WTC11 (cell line): ENCODE data around the gene FRS2. TPM values are rescaled to one million over a fixed set of nuclear protein-coding genes. Genes with fewer than 3 reads are reported as not detected.
A peak's percentile ranks its signal among the peaks of the same experiment; 100 is the strongest.

Experiments used
- ATAC-seq: fragments of 200-7000 bp; cut with Tn5 transposase; 2 replicates; pipeline ENCODE4 v1.10.0; 2021; ENCODE audit warnings: mild to moderate bottlenecking, moderate library complexity
- CTCF ChIA-PET: fragments of 300-600 bp; sonication (Branson Sonifier 250); formaldehyde crosslinking; loops from one replicate; lab custom pipeline; 2021; ENCODE audit warnings: antibody characterized with exemption; lab: Charles Lee
- POLR2A ChIA-PET: fragments of 350-600 bp; sonication (Branson Sonifier 250); formaldehyde crosslinking; loops from one replicate; lab custom pipeline; 2021; ENCODE audit warnings: antibody characterized with exemption; lab: Charles Lee
- DNase-seq: peaks from one replicate; pipeline ENCODE4 v3.0.0; 2021; ENCODE audit warnings: low spot score
- H3K27ac Mint-ChIP-seq: 2 replicates; pipeline ENCODE4 v1.8.0; 2021; ENCODE audit warnings: mixed read lengths
- H3K27me3 Mint-ChIP-seq: 2 replicates; pipeline ENCODE4 v1.8.0; 2021; ENCODE audit warnings: low read depth, mild to moderate bottlenecking, moderate library complexity, mixed read lengths
- H3K36me3 Mint-ChIP-seq: 2 replicates; pipeline ENCODE4 v1.8.0; 2021; ENCODE audit warnings: mixed read lengths
- H3K4me1 Mint-ChIP-seq: 2 replicates; pipeline ENCODE4 v1.8.0; 2022; ENCODE audit warnings: mixed read lengths
- H3K4me3 Mint-ChIP-seq: 2 replicates; pipeline ENCODE4 v1.8.0; 2021; ENCODE audit warnings: mild to moderate bottlenecking, moderate library complexity, mixed read lengths
- H3K9me3 Mint-ChIP-seq: 2 replicates; pipeline ENCODE4 v1.8.0; 2021; ENCODE audit warnings: mixed read lengths
- CBFB ChIP-seq: sonication (generic); formaldehyde crosslinking; IDR thresholded peaks from 2 replicates; pipeline ENCODE4 v1.8.1; 2022; ENCODE audit warnings: mild to moderate bottlenecking, low read depth, missing genetic modification reagents
- CDX4 ChIP-seq: fragments of 250-450 bp; sonication (Bioruptor Pico); IDR thresholded peaks from 2 replicates; pipeline ENCODE4 v1.9.0; 2021; ENCODE audit warnings: moderate library complexity, mild to moderate bottlenecking, inconsistent platforms, borderline replicate concordance
- CREB1 ChIP-seq: sonication (generic); formaldehyde crosslinking; IDR thresholded peaks from 2 replicates; pipeline ENCODE4 v1.8.0; 2023; ENCODE audit warnings: mild to moderate bottlenecking, missing genetic modification reagents
- CTCF ChIP-seq: fragments of 200-600 bp; IDR thresholded peaks from 2 replicates; pipeline ENCODE4 v1.8.0; 2022; ENCODE audit warnings: antibody characterized with exemption
- EMX1 ChIP-seq: fragments of 250-450 bp; sonication (Bioruptor Pico); IDR thresholded peaks from 2 replicates; pipeline ENCODE4 v1.8.0; 2021; ENCODE audit warnings: mild to moderate bottlenecking
- FOXJ3 ChIP-seq: sonication (generic); formaldehyde crosslinking; IDR thresholded peaks from 2 replicates; pipeline ENCODE4 v1.9.0; 2021; ENCODE audit warnings: missing genetic modification reagents, mild to moderate bottlenecking, borderline replicate concordance
- GRHL2 ChIP-seq: fragments of 250-450 bp; sonication (Bioruptor Pico); IDR thresholded peaks from 2 replicates; pipeline ENCODE4 v1.8.0; 2022; ENCODE audit warnings: mild to moderate bottlenecking, moderate library complexity; ENCODE audit not compliant: insufficient replicate concordance, severe bottlenecking
- GTF2I ChIP-seq: fragments of 250-450 bp; sonication (Bioruptor Pico); conservative IDR thresholded peaks from 2 replicates; pipeline ENCODE4 v1.4.0; 2021; ENCODE audit warnings: mild to moderate bottlenecking
- JAZF1 ChIP-seq: fragments of 250-450 bp; sonication (Bioruptor Pico); IDR thresholded peaks from 2 replicates; pipeline ENCODE4 v1.9.0; 2021; ENCODE audit warnings: moderate library complexity, mild to moderate bottlenecking, inconsistent platforms
- MYBL2 ChIP-seq: sonication (generic); formaldehyde crosslinking; IDR thresholded peaks from 2 replicates; pipeline ENCODE4 v1.8.1; 2023; ENCODE audit warnings: mild to moderate bottlenecking, moderate library complexity, missing genetic modification reagents
- PREB ChIP-seq: sonication (generic); formaldehyde crosslinking; IDR thresholded peaks from 2 replicates; pipeline ENCODE4 v1.8.1; 2022; ENCODE audit warnings: mild to moderate bottlenecking, missing genetic modification reagents, moderate library complexity, borderline replicate concordance
- RORB ChIP-seq: fragments of 250-450 bp; sonication (Bioruptor Pico); IDR thresholded peaks from 2 replicates; pipeline ENCODE4 v1.9.0; 2021; ENCODE audit warnings: mild to moderate bottlenecking
- SMAD3 ChIP-seq: sonication (generic); formaldehyde crosslinking; IDR thresholded peaks from 2 replicates; pipeline ENCODE4 v1.8.0; 2022; ENCODE audit warnings: missing genetic modification reagents, mild to moderate bottlenecking, borderline replicate concordance
- SP1 ChIP-seq: sonication (generic); formaldehyde crosslinking; conservative IDR thresholded peaks from 2 replicates; pipeline ENCODE4 v1.8.1; 2022; ENCODE audit warnings: missing genetic modification reagents
- TCF7 ChIP-seq: sonication (generic); formaldehyde crosslinking; IDR thresholded peaks from 2 replicates; pipeline ENCODE4 v1.8.0; 2022; ENCODE audit warnings: mild to moderate bottlenecking, low read depth, missing genetic modification reagents, moderate library complexity
- TEAD1 ChIP-seq: sonication (generic); formaldehyde crosslinking; IDR thresholded peaks from 2 replicates; pipeline ENCODE4 v1.8.0; 2022; ENCODE audit warnings: mild to moderate bottlenecking, missing genetic modification reagents
- TEAD4 ChIP-seq: sonication (generic); formaldehyde crosslinking; IDR thresholded peaks from 2 replicates; pipeline ENCODE4 v1.8.0; 2022; ENCODE audit warnings: mild to moderate bottlenecking, missing genetic modification reagents
- TP53 ChIP-seq: sonication (generic); formaldehyde crosslinking; IDR thresholded peaks from 2 replicates; pipeline ENCODE4 v1.8.1; 2023; ENCODE audit warnings: mild to moderate bottlenecking, missing genetic modification reagents
- USF1 ChIP-seq: sonication (generic); formaldehyde crosslinking; IDR thresholded peaks from 2 replicates; pipeline ENCODE4 v1.8.0; 2022; ENCODE audit warnings: mild to moderate bottlenecking, missing genetic modification reagents
- ZNF219 ChIP-seq: sonication (generic); formaldehyde crosslinking; IDR thresholded peaks from 2 replicates; pipeline ENCODE4 v1.8.0; 2023; ENCODE audit warnings: missing genetic modification reagents, mild to moderate bottlenecking, borderline replicate concordance
- ZNF416 ChIP-seq: fragments of 250-450 bp; sonication (Bioruptor Pico); IDR thresholded peaks from 2 replicates; pipeline ENCODE4 v1.9.0; 2021; ENCODE audit warnings: mild to moderate bottlenecking, inconsistent platforms
- ZSCAN18 ChIP-seq: fragments of 250-450 bp; sonication (Bioruptor Pico); IDR thresholded peaks from 2 replicates; pipeline ENCODE4 v2.1.2; 2022; ENCODE audit warnings: mild to moderate bottlenecking, moderate library complexity
- total RNA-seq: library from RNA; stranded (reverse); gene quantifications from 3 replicates; pipeline ENCODE4 v1.2.3, GENCODE V29; 2021

The FRS2 gene
- total RNA-seq, 1 experiment from 2014 or later = 26.1 TPM

- Mint-ChIP-seq H3K4me3 (no peak within 1 kb of the TSS), H3K27ac (no peak within 1 kb of the TSS), H3K4me1 (peaks cover 3% of the 10 kb centered on the region; the same call in 1 of the 2 replicates), H3K9me3 (no peaks in the 10 kb centered on the region), H3K36me3 (no peaks in the 10 kb centered on the region)
- POLR2A ChIA-PET = no interaction called here
- DNase-seq = no peak
- TF ChIP-seq FOXJ3 (CRISPR knock-in tag) (no peak), TCF7 (CRISPR knock-in tag) (no peak), TEAD4 (no peak), CBFB (CRISPR knock-in tag) (no peak), ZSCAN18 (no peak), RORB (CRISPR knock-in tag) (no peak), USF1 (no peak), JAZF1 (no peak), TP53 (no peak), CREB1 (CRISPR knock-in tag) (no peak), TEAD1 (no peak), SP1 (CRISPR knock-in tag) (no peak), GRHL2 (CRISPR knock-in tag) (no peak), CDX4 (no peak), CTCF (no peak), EMX1 (no peak), SMAD3 (no peak), ZNF219 (CRISPR knock-in tag) (no peak)
- TF ChIP-seq, all 79 proteins: peak for 0
- peak; percentile 48 for ATAC-seq
- peaks cover 3% of the 10 kb centered on the region; the same call in 1 of the 2 replicates for H3K27me3 Mint-ChIP-seq
- CTCF ChIA-PET = interaction anchor here (0.6 to 1.8 kb wide), 3 partner anchors 20 to 254 kb away, joined by 6 to 8 read pairs (median 6); no protein-coding TSS in a partner anchor
Measured at GRCh38 chr12:69610729-69611128, 140.5 kb downstream of the FRS2 start, which contains the start of gene LRRC10. LRRC10 (minus strand) TSS chr12:69610907; CDS start chr12:69610838, 69 bp downstream.

- Mint-ChIP-seq H3K27ac (no peak overlapping the region), H3K4me3 (no peak overlapping the region), H3K36me3 (no peaks in the 10 kb centered on the region), H3K4me1 (peaks cover 3% of the 10 kb centered on the region; the same call in 1 of the 2 replicates), H3K9me3 (no peaks in the 10 kb centered on the region), H3K27me3 (peaks cover 7% of the 10 kb centered on the region)
- TF ChIP-seq ZNF416 (CRISPR knock-in tag) = no peak
- no peak for TF ChIP-seq GTF2I (CRISPR knock-in tag)
- DNase-seq (no peak), ATAC-seq (no peak)
- CTCF ChIA-PET = interaction anchor here (0.5 kb wide), 1 partner anchor 166 kb away, joined by 3 read pairs; no protein-coding TSS in a partner anchor
- POLR2A ChIA-PET = no interaction called here
Measured at GRCh38 chr12:69613351-69613750, 143.2 kb downstream of the FRS2 start.

GRCh38 chr12:69616025-69616424 is 145.8 kb downstream of the FRS2 start:
- ChIA-PET POLR2A (no interaction called here), CTCF (no interaction called here)
- peaks cover 3% of the 10 kb centered on the region; the same call in 1 of the 2 replicates for H3K27me3 Mint-ChIP-seq
- no peak for TF ChIP-seq PREB (CRISPR knock-in tag)
- TF ChIP-seq TEAD4 = no peak
- no peak for TF ChIP-seq MYBL2 (CRISPR knock-in tag)
- no peak overlapping the region for H3K27ac Mint-ChIP-seq
- H3K4me1 Mint-ChIP-seq = no peaks in the 10 kb centered on the region
- H3K36me3 Mint-ChIP-seq = no peaks in the 10 kb centered on the region
- no peaks in the 10 kb centered on the region for H3K9me3 Mint-ChIP-seq
- ATAC-seq (peak; percentile 26; the same call in 1 of the 2 replicates), DNase-seq (no peak)
- H3K4me3 Mint-ChIP-seq = no peak overlapping the region
